ENCODE data around the gene PLEKHA7.

The PLEKHA7 gene

DNA sequence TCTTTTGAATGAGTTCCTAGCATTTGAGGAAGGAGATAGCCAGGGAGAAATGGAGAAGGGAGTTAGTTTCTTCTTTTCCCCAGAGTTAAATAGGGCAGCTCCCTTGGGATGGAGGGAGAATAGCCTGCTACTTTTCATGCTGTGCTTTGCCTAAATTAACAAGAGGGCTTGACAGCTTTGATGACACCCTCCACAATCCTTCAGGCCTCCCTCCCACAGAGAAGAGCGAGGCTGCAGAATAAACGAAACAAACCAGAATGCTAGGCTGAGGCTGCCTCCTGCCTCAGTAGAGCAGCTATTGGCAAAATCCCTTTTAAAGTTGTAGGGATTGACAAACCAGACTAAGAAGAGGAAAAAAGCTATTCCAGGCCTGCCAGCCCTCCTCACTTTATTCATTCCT lies 181.2 kb downstream of the PLEKHA7 start:
- no peak overlapping the region for H3K27ac ChIP-seq

GRCh38 chr11:16832193-16832539 lies 182.0 kb downstream of the PLEKHA7 start:
- no peak overlapping the region for H3K27ac ChIP-seq
- TF ChIP-seq, protein P1, sequence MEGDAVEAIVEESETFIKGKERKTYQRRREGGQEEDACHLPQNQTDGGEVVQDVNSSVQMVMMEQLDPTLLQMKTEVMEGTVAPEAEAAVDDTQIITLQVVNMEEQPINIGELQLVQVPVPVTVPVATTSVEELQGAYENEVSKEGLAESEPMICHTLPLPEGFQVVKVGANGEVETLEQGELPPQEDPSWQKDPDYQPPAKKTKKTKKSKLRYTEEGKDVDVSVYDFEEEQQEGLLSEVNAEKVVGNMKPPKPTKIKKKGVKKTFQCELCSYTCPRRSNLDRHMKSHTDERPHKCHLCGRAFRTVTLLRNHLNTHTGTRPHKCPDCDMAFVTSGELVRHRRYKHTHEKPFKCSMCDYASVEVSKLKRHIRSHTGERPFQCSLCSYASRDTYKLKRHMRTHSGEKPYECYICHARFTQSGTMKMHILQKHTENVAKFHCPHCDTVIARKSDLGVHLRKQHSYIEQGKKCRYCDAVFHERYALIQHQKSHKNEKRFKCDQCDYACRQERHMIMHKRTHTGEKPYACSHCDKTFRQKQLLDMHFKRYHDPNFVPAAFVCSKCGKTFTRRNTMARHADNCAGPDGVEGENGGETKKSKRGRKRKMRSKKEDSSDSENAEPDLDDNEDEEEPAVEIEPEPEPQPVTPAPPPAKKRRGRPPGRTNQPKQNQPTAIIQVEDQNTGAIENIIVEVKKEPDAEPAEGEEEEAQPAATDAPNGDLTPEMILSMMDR (IDR thresholded peaks at IDR 0.05): no peak
- no peak for TF ChIP-seq ZFX (IDR thresholded peaks at IDR 0.05; ENCODE audit: borderline replicate concordance)

More for the DNA sequence above, 181.2 kb downstream of the PLEKHA7 start:
- TF ChIP-seq ZFX (IDR thresholded peaks at IDR 0.05; ENCODE audit: borderline replicate concordance): no peak
- TF ChIP-seq, protein P1 (IDR thresholded peaks at IDR 0.05): no peak

GRCh38 chr11:16831316-16832192 lies 182.7 kb downstream of the PLEKHA7 start:
- TF ChIP-seq, protein P1 (IDR thresholded peaks at IDR 0.05): no peak
- no peak for TF ChIP-seq ZFX (IDR thresholded peaks at IDR 0.05; ENCODE audit: borderline replicate concordance)
- no peak overlapping the region for H3K27ac ChIP-seq

DNA sequence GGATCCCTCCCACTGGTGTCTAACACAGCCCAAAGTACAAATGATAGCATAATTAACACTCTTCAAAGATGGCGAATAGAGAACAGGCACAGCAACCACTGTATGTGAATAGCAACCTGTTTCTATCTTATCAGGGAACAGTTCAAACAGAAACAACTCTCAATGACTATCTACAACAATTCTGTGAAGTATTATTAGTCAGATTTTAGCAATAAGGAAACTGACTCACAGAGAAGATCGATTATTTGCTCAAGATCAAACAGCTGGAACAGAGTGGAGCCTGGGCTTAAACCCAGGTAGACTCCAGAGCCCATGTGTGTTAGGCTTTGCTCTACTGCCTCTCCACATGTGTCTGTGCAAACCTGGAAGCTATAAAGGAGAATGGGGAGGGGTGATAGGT lies 187.1 kb downstream of the PLEKHA7 start:
- TF ChIP-seq, protein P1 (IDR thresholded peaks at IDR 0.05): no peak
- TF ChIP-seq ZFX (IDR thresholded peaks at IDR 0.05; ENCODE audit: borderline replicate concordance): no peak
- no peak overlapping the region for H3K27ac ChIP-seq

DNA sequence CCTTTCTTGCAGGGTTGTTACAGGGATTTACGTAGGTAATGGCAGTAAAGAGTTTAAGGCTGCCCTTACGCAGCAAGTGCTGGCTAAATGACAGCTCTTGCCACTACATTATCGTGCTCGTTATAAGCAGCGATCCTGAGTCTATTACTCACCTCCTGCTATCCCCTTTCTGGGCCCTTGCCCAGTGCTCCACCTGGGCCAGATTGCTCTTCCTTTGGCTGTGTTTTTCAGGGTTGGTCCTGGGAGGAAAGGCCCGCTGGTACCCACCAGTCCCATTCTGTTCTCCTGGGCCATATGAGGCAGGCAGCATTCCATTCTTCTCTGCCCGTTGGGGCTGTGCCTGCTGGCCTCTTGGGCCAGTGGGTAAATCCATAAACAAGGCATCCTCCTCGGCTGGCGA lies 188.2 kb downstream of the PLEKHA7 start:
- TF ChIP-seq ZFX (IDR thresholded peaks at IDR 0.05; ENCODE audit: borderline replicate concordance): no peak
- TF ChIP-seq, protein P1 (IDR thresholded peaks at IDR 0.05): no peak
- H3K27ac ChIP-seq: no peak overlapping the region

- TF ChIP-seq, protein P1 (IDR thresholded peaks at IDR 0.05): no peak
- no peak for TF ChIP-seq ZFX (IDR thresholded peaks at IDR 0.05; ENCODE audit: borderline replicate concordance)
- H3K27ac ChIP-seq: no peak overlapping the region
Measured at GRCh38 chr11:16825101-16825500, 189.1 kb downstream of the PLEKHA7 start.

DNA sequence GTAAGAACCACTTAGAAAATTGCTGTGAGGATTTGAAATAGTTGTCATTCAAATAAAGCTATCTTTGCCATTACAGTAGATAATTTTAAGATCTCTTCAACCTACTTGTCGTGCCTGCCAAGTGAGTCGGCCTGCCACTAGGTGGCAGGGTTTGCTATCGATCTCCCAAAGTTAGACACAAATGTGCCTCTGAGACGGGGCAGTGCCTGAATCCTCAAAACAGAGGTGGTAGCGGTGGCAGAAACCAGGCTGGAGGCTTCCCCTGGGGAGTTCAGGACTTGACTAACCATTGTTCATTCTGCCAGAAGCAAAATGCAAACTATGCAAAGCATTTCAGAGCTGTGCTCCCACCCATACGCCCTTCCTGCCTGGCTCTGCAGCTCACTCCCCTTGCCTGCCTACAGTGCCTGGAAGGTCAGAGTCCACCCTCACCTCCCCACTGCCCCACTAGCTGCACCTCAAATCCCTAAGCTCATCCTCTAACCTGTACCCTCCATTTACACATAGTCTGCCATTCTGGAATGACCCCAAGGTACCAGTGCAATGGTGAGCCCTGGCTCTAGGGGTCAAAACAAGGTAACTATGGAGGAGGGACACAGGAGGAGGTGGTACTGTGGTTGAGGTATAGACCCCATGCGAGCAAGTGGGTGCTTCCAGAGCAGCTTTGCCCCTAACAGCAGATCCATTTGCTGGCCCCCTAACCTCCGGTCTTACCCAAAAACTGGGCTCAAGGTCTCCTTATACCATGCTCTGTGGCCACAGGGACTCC lies 193.7 kb downstream of the PLEKHA7 start:
- TF ChIP-seq, protein P1 (IDR thresholded peaks at IDR 0.05): peak; percentile 92
- no peak for TF ChIP-seq ZFX (IDR thresholded peaks at IDR 0.05; ENCODE audit: borderline replicate concordance)
- 0 out of 2 replicates have a peak overlapping the region, but pooled peaks have one; percentile 17 for H3K27ac ChIP-seq
